Progenitor cell of endocrine pancreas (in vitro differentiated cells): Measurements from ENCODE around the gene ARRB1. TPM values are rescaled to one million over a fixed set of nuclear protein-coding genes. Genes with fewer than 3 reads are reported as not detected.

Source experiments
- DNase-seq: peaks from one replicate; pipeline ENCODE4 v3.0.0; 2021; ENCODE audit warnings: low spot score; ENCODE audit not compliant: unreplicated experiment
- H3K27ac Mint-ChIP-seq: 2 replicates; pipeline ENCODE4 v1.8.0; 2021; ENCODE audit warnings: mild to moderate bottlenecking, moderate library complexity, mixed read lengths
- H3K27me3 Mint-ChIP-seq: 2 replicates; pipeline ENCODE4 v1.8.0; 2021; ENCODE audit warnings: mixed read lengths
- H3K36me3 Mint-ChIP-seq: 2 replicates; pipeline ENCODE4 v1.8.0; 2022; ENCODE audit warnings: mixed read lengths; ENCODE audit not compliant: insufficient read depth
- H3K4me1 Mint-ChIP-seq: 2 replicates; pipeline ENCODE4 v1.8.0; 2021; ENCODE audit warnings: low read depth, mixed read lengths
- H3K4me3 Mint-ChIP-seq: 2 replicates; pipeline ENCODE4 v1.8.0; 2021; ENCODE audit warnings: low read depth, mild to moderate bottlenecking, moderate library complexity, mixed read lengths
- H3K9me3 Mint-ChIP-seq: 2 replicates; pipeline ENCODE4 v1.8.0; 2021; ENCODE audit warnings: low read depth, mixed read lengths
- total RNA-seq: library from RNA; stranded (reverse); gene quantifications from 2 replicates; pipeline ENCODE4 v1.2.1, GENCODE V29; 2021
- TF ChIP-seq, protein P1 (sequence below): fragments of 200-600 bp; sonication (generic); IDR thresholded peaks from one replicate; pipeline ENCODE4 v1.5.0; 2021; ENCODE audit warnings: antibody characterized with exemption, mild to moderate bottlenecking; ENCODE audit not compliant: unreplicated experiment

ARRB1 gene
- total RNA-seq, 1 donor from 2014 or later: 32.5 TPM

DNA sequence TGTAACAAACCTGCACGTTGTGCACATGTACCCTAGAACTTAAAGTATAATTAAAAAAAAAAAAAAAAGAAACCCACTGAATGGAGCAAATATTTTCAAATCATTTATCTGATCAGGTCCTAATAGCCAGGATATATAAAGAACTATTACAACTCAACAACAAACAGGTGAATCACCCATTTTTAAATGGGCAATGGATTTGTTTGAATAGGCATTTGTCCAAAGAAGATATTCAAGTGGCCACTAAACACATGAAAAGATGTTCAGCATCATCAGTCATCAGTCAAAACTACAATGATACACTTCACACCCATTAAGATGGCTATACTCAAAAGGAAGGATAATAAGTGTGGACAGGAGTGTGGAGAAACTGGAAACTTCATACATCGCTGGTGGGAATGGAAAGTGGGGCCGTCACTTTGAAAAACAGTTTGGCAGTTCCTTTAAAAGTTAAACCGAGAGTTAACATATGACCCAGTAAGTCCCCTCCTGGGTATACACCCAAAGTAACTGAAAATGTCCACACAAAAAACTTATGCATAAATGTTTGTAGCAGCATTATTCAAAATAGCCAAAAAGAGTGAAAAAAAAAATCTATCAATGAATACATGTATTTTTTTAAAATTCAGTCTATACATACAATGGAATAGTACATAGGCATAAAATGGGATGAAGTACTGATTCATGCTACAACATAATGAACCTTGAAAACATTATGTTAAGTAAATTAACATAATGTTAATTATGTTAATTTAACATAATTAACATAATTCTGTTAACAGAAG lies 53.1 kb downstream of the ARRB1 start:
- no peak for DNase-seq
- no peak overlapping the region for H3K27ac Mint-ChIP-seq
- H3K27me3 Mint-ChIP-seq: no peaks in the 10 kb centered on the region
- peaks cover 4% of the 10 kb centered on the region for H3K36me3 Mint-ChIP-seq
- TF ChIP-seq, protein P1, sequence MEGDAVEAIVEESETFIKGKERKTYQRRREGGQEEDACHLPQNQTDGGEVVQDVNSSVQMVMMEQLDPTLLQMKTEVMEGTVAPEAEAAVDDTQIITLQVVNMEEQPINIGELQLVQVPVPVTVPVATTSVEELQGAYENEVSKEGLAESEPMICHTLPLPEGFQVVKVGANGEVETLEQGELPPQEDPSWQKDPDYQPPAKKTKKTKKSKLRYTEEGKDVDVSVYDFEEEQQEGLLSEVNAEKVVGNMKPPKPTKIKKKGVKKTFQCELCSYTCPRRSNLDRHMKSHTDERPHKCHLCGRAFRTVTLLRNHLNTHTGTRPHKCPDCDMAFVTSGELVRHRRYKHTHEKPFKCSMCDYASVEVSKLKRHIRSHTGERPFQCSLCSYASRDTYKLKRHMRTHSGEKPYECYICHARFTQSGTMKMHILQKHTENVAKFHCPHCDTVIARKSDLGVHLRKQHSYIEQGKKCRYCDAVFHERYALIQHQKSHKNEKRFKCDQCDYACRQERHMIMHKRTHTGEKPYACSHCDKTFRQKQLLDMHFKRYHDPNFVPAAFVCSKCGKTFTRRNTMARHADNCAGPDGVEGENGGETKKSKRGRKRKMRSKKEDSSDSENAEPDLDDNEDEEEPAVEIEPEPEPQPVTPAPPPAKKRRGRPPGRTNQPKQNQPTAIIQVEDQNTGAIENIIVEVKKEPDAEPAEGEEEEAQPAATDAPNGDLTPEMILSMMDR: no peak
- peaks cover 3% of the 10 kb centered on the region for H3K9me3 Mint-ChIP-seq
- peaks cover 16% of the 10 kb centered on the region for H3K4me1 Mint-ChIP-seq
- H3K4me3 Mint-ChIP-seq: no peak overlapping the region

DNA sequence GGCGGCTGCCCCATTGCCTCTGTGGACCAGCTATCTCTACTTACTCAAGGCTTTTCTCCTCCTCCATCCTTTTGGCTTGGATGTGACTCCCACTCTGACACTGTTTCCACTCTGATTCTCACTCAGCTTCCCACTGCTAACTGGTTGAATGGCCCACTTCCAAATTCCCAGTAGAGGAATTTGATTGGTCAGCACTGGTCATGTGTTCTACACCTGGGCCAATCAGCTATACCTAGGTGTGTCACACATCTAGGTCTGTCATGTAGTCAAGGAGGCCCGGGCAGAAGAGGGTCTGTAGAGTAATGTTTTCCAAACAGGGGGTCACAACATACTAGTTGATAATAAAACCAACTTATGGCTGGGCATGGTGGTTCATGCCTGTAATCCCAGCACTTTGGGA lies 57.6 kb downstream of the ARRB1 start:
- peaks cover 4% of the 10 kb centered on the region for H3K36me3 Mint-ChIP-seq
- H3K4me1 Mint-ChIP-seq: peaks cover 2% of the 10 kb centered on the region
- no peak overlapping the region for H3K4me3 Mint-ChIP-seq
- peaks cover 3% of the 10 kb centered on the region for H3K9me3 Mint-ChIP-seq
- H3K27me3 Mint-ChIP-seq: no peaks in the 10 kb centered on the region
- TF ChIP-seq, protein P1: no peak
- peak overlapping the region; percentile 67 for H3K27ac Mint-ChIP-seq
- DNase-seq: no peak

DNA sequence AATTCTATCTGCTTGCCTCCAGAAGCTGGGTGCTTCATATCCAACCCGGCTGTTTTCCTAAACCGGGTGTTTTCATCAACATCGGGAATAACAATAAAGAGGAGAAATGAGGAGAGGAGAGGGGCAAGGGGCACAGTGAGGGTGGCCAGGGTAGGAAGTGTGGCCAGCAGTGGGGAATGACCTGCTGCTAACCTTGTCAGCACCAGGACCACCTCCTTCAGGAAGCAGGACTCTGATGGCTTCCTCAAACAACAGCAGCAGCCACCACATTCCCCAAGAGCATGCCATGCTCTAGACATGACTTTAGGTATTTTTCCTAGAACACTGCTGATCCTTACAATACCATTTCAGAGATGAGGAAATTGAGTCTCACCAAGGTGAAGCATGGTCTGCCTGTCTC lies 58.5 kb downstream of the ARRB1 start:
- Mint-ChIP-seq H3K9me3 (peaks cover 3% of the 10 kb centered on the region), H3K4me1 (peaks cover 2% of the 10 kb centered on the region), H3K4me3 (no peak overlapping the region), H3K27ac (no peak overlapping the region), H3K36me3 (peaks cover 4% of the 10 kb centered on the region), H3K27me3 (no peaks in the 10 kb centered on the region)
- DNase-seq: no peak
- TF ChIP-seq, protein P1: no peak

DNA sequence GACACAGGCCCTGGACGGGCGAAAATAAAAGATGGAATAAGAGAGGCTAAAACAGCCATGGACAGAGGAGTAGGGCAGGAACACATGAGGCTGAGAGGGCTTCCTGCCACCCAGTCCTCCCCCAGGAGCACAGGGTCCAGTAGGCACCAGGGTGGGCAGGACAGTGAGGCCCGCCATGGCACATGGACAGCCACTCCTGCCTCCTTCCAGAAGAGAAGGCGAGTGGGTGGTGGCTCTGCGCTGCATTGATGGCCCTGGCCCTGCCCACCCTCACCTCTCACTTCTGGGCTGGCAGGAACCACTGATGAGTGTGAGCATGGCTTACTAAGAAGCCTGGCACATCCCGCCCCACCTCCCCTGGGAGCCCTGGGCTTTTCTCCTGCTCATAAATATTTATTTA lies 59.7 kb downstream of the ARRB1 start:
- TF ChIP-seq, protein P1: no peak
- peaks cover 4% of the 10 kb centered on the region for H3K36me3 Mint-ChIP-seq
- no peak overlapping the region for H3K27ac Mint-ChIP-seq
- no peak overlapping the region for H3K4me3 Mint-ChIP-seq
- H3K9me3 Mint-ChIP-seq: no peaks in the 10 kb centered on the region
- peaks cover 2% of the 10 kb centered on the region for H3K4me1 Mint-ChIP-seq
- no peaks in the 10 kb centered on the region for H3K27me3 Mint-ChIP-seq
- DNase-seq: no peak

DNA sequence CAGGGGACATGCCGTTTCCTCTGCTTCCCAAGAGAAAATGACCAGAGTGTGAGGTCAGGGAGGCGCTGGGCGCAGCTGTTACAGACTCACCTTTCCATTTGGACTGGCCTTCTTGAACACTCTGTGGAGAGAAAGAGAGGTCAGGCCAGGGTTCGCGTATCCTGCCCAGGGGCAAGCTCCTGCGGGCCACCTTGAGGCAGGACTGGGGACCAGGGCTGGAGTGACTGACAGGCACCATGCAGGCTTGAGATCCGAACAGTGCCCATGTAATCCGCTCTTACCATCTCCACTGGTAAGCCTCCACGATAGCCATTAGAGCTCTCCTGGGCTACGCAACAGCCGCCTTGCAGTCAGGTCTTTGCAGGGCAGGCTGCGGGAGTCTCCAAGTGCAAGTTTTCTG lies 61.5 kb downstream of the ARRB1 start:
- no peaks in the 10 kb centered on the region for H3K36me3 Mint-ChIP-seq
- no peak overlapping the region for H3K4me3 Mint-ChIP-seq
- H3K27ac Mint-ChIP-seq: no peak overlapping the region
- DNase-seq: no peak
- TF ChIP-seq, protein P1: no peak
- H3K4me1 Mint-ChIP-seq: peaks cover 2% of the 10 kb centered on the region
- no peaks in the 10 kb centered on the region for H3K27me3 Mint-ChIP-seq
- H3K9me3 Mint-ChIP-seq: no peaks in the 10 kb centered on the region
